Inferior parietal cortex (tissue), 1 donor: ENCODE measurements around the gene STX16.
"Not testable (repeated sequence)": the region's sequence is repeated elsewhere in the genome, so short reads cannot be mapped to it uniquely, and the experiment has no call there.

Experiments
- DNase-seq: peaks from one replicate; pipeline ENCODE4 v3.0.0-alpha.2; 2016; ENCODE audit errors: extremely low spot score

The STX16 gene

GRCh38 chr20:58722877-58723627 lies 72.0 kb downstream of the STX16 start:
- no peak for DNase-seq

- DNase-seq, result no peak
These were observed 72.5 kb downstream of the STX16 start for GRCh38 chr20:58723628-58723984.

- DNase-seq, result not testable (repeated sequence)
These were observed 75.1 kb downstream of the STX16 start for GRCh38 chr20:58726156-58726555.
